GM12892 (cell line): ENCODE measurements around the gene NUDT14.

ENCODE experiments used
- POLR2A ChIP-seq: IDR thresholded peaks from 2 replicates; pipeline ENCODE4 v1.6.1; 2011; ENCODE audit warnings: low read depth, low read length, control low read depth
- POLR2AphosphoS5 ChIP-seq: IDR thresholded peaks from 2 replicates; pipeline ENCODE4 v1.6.1; 2011; ENCODE audit warnings: low read depth, low read length, control low read depth
- TAF1 ChIP-seq: IDR thresholded peaks from 2 replicates; pipeline ENCODE4 v1.6.1; 2011; ENCODE audit warnings: low read depth, mild to moderate bottlenecking, control low read depth, low read length, borderline replicate concordance

DNA sequence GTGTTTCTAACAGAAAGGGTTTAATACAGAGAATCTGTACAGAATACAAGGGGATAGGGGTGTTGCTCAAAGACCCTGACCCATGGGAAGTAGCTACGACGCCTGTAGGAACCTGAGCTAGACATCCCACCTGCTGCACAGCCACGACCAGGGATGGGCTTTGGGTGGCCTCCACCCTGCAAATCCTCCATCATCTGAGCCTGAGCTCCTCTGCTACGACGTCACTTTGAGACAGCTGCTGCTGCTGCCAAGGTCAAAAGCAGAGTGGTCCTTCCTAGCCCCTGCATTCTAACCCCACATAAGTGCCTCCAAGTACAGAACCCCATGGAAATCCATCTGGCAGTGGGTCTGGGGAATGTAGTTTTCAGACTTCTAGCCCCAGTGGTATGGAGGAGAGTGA is 56.3 kb downstream of the NUDT14 start:
- TF ChIP-seq POLR2A = no peak
- no peak for TF ChIP-seq POLR2AphosphoS5
- no peak for TF ChIP-seq TAF1
